HG03520 (cell line): ENCODE results near the gene FBLN2.

Experiments
- ATAC-seq: cut with Tn5 transposase; IDR thresholded peaks from one replicate; pipeline ENCODE4 v1.9.1; 2021; ENCODE audit warnings: mild to moderate bottlenecking, moderate library complexity; ENCODE audit not compliant: unreplicated experiment

The FBLN2 gene

DNA sequence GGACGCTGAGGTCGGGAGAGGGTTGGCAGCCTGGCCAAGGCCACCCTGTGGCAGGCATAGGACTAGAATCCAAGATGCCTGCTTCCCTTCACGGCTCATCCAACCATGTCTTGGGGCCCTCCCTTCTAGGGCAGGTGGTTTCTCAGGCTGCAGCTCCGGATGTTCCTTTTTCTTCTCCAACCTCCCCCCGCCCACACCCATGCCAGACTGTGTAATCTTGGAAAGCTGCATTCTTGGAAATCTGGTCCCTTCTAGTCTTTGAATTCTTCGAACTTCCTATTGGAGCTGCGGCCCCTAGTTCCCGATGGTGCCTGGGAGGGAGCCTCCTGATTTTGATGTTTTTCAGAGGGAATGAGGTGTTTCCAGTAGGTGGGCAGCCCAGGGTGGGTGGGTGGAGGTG, 109.8 kb downstream of the FBLN2 start:
- no peak for ATAC-seq

DNA sequence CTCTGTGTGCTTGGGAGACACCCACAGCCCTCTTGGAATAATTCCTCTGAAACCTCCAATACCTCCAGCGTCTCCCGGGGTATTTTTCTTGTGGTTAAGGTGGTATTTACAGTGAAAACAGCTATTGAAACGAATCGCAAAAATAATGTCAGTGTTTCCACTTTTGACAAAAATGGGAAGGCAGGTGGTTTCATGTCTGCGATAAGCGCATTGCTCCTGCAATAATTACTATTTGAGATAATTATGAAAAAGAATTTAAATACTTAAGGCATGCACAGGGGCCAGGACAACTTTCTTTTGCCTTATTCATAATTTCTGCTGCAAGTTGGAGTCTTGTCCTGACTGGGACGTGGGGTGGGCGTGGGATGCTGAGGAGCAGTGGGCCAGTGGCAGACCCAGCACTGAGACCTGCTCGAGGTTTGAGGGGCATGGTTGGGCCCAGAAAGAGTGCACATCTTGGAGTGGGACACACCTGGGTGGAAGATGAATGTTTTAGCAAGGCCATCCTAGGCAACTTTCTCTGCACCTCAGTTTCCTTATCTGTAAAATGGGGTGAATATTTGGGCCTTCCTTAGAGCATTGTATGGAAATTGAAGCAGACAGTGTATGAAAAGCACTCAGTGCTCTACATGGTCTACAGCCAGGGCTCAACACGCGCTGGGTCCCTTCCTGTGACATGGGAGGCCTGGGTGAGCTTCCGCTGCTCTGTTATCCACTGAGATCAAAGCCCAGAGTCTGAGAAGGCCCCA, 110.5 kb downstream of the FBLN2 start:
- no peak for ATAC-seq

DNA sequence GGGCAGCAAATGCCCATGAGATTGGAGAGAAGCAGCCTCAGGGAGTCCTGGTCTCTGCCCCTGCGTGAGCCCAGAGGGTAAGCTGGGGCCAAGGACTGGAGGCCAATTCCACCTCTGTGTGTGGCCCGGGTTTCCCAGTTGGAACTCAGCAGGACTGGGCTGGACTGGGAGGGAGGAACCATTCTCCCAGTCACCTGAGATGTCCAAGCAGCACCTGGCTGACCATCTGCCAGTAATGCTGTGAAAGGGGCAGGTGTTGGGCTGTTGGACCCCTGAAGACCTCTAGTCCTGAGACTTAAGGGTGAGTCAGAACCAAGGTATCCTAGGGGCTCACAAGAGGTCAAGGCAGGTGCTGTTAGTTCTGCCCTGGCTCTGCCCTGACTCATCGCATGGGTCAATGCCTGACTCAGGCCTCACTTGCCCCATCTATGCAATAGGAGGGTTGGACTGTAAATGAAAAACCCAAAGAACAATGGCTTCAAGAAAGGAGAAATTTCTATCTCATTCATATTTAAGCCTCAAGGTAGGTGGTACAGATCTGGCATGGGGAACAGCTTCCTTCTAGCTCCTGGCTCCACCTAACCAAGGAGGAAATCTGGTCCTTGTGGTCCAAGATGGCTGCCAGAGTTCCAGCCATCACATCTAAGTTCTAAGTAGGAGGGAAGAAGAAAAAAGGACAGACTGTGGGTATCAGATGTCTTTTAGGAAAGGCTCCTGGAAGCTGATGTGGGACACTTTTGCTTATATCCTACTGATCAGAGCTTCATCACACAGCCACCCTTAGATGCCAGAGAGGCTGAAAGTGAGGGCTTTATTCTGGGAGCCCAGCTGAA, 111.3 kb downstream of the FBLN2 start:
- no peak for ATAC-seq

DNA sequence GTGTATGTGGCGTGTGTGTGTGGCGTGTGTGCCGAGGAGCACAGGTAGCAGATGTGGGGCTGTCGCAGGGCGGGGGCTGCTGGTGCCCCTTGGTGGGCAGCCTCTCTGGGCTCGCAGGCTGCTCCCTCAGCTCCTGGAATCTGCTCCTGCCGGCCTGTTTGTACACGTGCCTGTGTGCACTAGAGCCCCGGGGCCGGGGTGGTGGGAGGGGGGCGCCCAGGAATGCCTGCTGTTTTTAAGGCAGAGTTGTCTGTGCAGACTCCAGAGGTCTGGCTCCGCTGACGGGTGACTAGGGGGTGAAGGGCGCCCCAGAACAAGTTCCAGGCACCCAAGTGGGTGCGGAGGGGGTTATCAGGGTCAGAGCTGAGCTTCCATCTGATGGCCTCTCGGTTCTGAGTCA, 112.2 kb downstream of the FBLN2 start:
- no peak for ATAC-seq

DNA sequence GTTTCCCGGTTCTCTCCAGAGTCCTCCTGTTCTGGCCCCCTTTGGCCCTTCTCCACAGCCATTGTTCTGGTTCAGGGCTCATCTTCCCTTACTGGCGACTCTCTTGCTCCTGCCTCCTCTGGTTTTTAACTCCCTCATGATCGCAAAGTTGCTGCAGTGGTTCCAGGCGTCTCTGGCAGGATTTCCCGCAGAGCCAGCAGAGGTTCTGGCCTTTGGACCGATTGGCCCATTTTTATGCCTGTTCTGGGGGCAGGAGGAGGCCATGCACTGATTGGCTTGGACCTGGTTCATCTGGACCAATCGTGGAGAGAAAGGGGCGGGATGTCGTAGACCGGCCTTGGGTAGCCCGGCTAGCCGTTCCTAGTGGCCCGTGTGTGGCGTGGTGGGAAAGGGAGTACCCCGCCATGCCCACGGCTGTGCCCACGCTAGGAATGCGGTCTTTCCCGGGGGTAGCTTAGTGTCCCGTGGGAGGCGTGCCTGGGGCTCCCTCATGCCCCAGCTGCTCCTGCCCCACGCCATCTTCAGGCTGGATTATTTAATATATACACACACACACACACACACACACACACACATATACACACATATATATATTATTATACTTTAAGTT, 113.4 kb downstream of the FBLN2 start:
- no peak for ATAC-seq

DNA sequence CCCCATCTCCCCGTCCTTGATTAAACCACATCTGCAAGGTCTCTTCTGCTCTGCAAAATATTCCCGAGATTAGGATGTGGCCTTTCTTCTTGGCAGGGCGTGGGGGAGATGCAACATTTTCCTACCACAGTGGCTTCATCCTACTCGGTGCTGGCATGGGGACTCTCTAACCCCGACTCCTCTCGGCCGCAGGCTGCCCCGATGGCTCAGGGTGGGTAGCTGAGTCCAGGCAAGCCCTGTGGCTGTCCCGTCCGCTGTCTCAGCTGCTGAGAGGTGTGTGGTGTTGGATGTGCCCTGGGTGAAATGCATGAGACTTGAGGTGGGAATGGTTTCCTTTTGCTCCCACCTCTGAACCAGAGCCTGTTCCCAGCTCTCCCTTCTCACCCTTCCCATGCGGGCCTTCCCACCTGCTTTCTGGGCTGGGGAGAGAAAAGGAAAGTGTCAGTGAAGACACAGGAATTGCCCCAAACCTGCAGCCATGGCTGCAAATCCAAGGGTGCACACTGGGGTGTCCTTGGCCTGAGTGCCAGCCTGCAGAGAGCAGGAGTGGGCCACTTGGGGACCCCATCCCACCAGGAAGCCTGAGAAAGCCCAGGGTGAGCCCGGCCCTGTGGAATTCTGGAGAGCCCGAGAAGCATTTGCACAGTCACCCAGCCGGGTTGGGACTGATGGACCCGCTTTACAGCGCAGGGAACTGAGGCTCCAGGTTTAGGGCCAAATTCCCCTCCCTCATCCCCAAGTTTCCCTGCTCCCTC, 115.0 kb downstream of the FBLN2 start:
- ATAC-seq = no peak

DNA sequence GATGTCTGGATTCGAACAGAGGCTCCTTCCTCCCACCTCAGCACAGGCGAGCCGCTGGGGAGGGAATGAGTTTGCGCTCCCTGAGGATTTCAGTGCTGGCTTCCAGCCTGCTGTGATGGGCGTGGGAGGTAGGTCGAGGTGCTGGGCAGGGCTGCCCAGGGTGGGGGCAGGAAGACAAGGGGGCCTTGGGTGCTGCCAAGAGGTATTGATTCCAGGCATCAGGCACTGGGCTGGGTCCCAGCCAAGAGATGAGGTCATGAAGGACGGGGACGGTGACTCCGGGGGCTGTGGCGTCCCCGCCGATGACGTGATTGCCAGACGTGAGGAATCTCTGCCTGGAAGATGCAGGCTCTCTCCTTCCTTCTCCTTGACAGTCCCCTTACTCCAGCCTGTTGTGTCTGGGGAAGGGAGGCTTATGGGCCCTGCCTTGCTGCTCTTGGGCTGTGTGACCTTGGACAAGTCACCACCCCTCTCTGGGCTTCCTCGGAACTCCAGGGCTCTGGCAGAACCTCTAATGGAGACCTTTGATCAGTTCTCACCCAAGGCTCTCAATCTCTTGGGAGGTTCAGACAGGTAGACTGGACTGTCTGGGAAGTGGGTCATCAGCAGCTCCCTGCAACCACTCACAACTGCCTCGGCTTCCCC, 116.8 kb downstream of the FBLN2 start:
- no peak for ATAC-seq

DNA sequence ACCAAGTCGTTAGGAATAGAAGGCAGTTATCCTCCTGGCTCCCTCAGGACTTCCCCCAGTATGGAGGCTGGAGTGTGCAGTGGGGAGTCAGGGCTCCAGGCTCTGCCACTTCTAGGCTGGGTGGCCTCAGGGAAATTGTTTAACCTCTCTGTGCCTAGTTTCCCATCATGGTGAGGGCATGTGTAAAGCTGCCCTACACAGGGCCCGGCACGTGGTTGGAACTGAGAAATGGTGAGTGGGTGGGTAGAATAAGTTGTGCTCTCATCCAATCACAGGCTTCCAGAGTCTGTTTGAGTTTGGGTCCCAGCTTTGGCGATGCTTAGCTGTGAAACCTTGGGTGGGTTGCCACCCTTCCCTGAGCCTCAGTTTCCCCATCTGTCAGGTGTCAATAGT, 117.3 kb downstream of the FBLN2 start:
- ATAC-seq = no peak

DNA sequence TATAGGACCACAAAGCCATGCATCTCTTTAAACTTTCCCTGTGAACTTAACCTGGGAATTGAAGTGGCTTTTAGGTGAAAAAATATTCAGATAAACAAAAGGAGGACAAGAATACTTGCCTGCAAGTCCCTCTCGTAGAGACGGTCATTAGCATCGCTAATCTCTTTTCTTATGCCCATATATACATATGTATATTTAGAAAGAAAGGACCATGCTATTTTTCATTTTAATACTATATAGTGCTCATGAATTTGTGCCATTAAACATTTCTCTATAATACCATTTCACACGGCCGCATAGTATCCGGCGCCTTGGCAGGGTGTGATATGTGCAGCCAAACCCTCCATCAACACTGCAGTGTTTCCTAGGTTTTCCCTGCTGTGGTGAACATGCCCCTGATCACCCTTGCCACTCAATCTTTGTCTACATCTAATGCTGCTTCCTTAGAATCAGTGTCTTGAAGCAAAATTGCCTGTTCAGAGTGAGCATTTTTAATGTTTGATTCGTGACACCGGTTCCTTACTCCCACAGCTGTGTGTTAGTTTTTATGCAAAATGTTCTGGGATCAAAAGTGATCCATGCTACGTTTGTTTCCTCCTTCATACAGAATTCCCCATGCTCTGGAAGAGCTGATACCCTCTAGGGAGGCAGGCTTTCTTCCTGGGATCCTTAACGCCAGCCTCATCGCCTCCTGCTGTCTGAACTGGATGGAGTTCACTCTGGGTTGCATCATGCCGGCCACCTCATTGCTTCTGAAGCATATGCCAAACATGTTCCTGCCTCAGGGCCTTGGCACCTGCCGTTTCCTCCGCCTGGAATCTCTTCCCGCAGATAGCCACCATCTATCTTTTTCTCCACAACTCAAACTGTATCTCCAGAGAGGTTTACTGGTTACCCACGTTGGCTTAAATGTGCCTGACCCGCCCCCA, 118.1 kb downstream of the FBLN2 start:
- ATAC-seq = no peak

DNA sequence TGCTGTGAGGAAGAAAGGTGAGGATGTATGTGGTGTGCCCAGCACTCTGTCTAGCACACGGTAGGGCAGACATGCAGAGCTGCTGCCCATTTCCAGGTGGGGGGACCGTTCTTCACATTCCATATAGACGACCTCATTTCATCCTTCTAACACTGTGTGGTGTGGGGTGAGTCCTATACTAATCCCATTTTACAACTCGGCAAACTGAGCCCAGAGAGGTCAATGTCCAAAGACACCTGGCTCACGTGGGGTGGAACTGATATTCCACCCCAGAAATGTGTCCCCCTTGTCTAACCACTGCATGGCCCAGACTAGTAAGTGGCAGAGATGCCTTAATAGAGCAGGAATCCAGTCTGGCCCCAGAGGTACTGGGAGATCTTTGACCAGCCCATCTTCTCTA, 119.2 kb downstream of the FBLN2 start:
- ATAC-seq = no peak

DNA sequence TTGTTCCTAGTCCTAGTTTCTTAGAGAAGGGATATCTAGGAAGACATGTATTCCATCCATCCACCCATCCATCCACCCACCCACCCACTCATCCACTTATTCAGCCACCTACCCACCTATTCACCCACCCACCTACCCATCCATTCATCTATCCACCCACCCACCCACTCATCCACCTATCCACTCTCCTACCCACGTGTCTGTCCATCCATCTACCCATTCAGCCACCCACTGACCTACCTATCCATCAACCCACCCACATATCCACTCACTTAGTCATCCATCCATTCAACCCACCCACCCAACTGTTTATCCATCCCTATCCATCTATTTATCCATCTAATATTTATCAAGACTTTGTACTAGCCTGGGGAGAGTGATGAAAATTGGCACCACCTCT, 120.5 kb downstream of the FBLN2 start:
- ATAC-seq = no peak

DNA sequence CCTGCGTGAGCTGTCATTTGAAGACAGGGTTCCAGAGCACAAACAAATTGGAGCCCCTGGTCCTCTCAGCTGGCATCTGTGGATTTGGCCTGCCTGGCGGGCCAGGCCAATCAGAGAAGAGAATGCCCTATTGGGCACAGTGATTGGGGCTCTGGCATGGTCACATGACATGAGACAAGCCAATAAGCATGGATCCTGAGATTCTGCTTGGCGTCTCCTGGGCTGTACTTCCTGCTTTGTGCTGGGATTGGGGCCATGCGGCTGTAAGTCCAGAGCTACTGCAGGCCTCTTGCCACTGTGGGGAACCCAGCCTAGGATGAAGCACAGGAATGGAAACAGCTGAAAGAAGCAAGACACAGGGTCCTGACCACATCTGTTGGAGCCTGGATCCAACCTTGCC, 121.4 kb downstream of the FBLN2 start:
- ATAC-seq = no peak

DNA sequence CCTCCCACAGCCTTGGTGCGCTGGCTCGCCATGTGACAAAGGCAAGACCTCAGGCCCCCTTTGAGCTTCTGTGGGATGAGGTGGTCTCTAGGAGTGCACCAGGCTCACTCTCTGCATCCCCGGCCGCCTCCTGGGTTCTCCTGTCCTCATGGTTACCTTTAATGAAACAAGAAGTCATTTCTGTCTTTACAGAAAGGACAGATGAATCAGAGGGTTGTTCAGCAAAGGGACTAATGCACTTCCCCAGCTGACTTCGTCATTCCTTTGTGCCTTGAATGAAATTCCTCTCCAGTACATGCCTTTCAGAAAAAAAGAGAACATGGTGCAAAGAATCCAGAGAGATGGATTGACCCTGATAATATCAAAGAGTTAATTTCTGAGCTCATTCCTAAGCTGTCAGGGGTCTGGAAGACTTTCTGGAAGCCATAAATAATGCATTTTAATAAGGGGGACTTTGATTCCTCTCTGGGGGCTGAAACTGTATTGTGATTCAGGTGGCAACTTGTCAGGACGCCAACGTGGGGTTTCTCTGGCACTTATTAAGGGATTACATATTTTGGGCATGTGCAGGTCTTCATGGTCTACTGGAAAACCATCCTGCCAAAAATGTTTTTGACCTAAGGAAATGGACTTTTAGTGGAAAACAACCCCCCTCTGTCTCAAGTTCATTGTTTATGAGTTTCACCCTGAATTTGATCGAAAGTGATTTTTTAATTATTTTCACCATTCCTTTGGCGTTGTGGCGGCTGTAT, 122.7 kb downstream of the FBLN2 start:
- no peak for ATAC-seq

DNA sequence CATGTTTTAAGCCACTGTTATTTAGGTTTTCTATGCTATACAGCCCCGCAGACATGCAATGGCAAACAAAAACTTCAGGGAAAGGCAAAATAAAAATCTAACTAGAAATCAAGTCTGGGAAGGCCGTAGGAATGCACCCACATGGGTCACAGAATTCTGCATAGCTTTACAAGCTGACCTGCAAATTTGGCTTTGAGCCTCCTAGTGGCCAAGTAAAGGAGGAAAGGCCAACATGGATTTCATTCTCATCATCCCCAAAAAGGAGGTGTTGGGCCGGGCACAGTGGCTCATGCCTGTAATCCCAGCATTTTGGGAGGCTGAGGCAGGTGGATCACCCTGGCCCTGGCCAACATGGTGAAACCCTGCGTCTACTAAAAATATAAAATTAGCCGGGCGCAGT, 124.3 kb downstream of the FBLN2 start:
- ATAC-seq = no peak

DNA sequence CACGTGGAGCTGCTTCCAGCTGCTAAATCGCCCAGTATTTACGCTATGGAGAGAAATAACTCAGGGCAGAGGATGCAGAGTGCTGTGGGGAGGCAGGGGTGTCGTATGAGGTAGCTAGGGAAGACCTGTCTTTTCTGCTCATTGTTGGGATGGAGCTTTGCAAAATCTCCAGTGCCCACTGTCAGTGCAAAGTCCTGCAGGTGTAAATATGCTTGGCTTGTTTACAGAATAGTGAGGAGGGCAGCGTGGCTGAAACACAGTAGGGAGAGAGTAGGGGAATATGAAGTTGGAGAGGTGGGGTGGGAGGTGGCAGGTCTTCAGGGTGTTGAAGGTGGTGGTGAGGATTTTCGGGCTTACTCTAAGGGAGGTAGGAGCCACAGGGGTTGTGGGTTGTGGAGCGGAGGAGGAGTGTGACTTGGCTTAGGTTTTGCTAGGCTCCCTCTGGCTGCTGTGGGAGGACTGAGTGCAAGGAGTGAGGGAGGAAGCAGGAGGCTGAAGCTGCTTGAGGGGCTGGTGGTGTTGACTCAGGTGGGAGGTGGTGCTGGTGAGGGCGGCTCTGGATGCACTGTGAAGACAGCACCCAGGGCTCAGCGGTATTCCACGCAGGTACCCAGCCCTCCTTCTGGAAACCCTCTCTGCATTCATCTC, 125.7 kb downstream of the FBLN2 start:
- ATAC-seq = no peak

DNA sequence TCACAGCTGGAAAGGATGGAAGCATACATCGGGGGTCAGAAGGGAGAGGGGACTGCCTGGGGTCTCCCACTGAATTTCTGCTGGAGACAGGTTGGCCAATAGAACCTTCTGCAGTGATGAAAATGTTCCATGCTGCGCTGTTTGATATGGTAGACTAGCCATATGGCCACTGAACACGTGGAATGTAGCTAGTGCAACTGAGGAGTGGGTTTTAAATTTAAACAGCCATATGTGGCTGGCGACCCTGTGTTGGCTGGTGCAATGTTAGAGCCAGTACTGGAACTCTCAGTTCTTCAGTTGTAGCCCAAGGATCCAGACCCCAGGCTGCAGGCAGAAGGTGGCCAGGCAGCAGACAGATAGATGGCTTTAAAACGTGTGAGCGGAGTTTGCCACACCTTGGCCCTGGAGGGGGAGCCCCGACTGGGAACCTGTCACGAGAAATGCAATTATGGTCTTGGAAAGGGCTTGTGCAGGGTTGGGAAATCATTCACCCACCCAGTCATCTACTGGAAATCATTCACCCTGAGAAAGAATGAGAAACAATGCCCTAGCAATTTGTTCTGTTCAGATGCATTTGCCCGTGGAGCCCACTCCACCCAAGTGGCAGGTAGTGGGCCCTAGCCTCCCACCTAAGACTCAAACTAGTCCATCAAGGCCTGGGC, 127.6 kb downstream of the FBLN2 start:
- no peak for ATAC-seq

DNA sequence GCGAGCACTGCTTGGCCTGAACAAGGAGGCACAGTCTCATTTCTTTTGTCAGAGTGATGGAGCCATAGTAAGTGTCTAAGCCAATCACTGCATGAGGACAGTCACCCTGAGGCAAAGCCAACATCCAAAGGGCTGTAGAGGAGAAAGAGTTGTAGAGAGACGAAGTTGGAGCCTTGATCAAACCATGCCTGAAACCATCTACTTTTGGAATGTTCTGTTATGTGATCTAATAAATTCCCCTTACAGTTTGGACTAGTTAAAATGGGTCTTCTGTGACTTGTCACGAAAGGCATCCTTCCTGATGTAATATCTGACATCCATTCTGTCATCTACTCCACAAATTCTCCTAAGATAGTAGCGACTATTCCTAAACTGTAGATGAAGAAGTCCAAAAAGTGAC, 128.3 kb downstream of the FBLN2 start:
- ATAC-seq = no peak

DNA sequence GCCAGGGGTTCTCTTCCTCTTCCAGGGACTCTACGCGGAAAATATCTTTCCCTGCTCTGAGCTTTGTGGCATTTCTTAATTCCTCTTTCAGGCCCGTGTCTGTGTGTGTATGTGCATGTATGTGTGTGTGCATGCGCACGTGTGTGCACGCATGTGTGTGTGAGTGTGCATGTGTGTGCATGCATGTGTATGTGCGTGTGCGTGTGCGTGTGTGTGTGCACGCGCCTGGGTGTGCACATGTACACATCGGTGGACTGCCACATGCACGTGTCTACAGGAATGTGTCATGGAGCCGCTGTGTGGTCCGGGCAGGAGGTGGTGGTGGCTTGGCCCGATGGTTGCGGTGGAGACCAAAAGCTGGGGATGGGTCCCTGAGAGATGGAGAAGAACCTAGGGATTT, 133.0 kb downstream of the FBLN2 start:
- ATAC-seq = no peak
